MCF 10A (cell line): ENCODE measurements around the gene TTC9C. TPM values are rescaled to one million over a fixed set of nuclear protein-coding genes. Genes with fewer than 3 reads are reported as not detected.

Experiments used
- BruUV-seq: library from RNA; stranded (reverse); fragments of 400-500 nt; replicated peaks from 2 replicates; lab custom pipeline; 2021; lab: Mats Ljungman, UMichigan
- CTCF ChIA-PET: fragments of 300-600 bp; sonication (Branson Sonifier 250); formaldehyde crosslinking; extraction: SDS; loops from one replicate; lab custom pipeline; 2021; ENCODE audit warnings: antibody characterized with exemption, inconsistent platforms; lab: Yijun Ruan, JAX
- POLR2A ChIA-PET: fragments of 300-600, 350-650 bp; sonication (Branson Sonifier 250); formaldehyde crosslinking; extraction: SDS; loops from one replicate; lab custom pipeline; 2020; ENCODE audit warnings: antibody characterized with exemption, inconsistent platforms; lab: Yijun Ruan, JAX
- DNase-seq: peaks from one replicate; pipeline ENCODE4 v3.0.0-alpha.2; 2018; ENCODE audit not compliant: unreplicated experiment
- H3K27ac Mint-ChIP-seq: one replicate; pipeline ENCODE4 v1.8.0; 2022; ENCODE audit warnings: mild to moderate bottlenecking, low read depth, mixed read lengths; ENCODE audit not compliant: unreplicated experiment
- H3K27me3 Mint-ChIP-seq: one replicate; pipeline ENCODE4 v1.8.0; 2022; ENCODE audit warnings: mixed read lengths; ENCODE audit not compliant: insufficient read depth, unreplicated experiment
- H3K36me3 Mint-ChIP-seq: one replicate; pipeline ENCODE4 v1.8.0; 2022; ENCODE audit warnings: mild to moderate bottlenecking, moderate library complexity, mixed read lengths; ENCODE audit not compliant: insufficient read depth, unreplicated experiment
- H3K4me1 Mint-ChIP-seq: one replicate; pipeline ENCODE4 v1.8.0; 2022; ENCODE audit warnings: mixed read lengths; ENCODE audit not compliant: insufficient read depth, unreplicated experiment
- H3K4me3 Mint-ChIP-seq: one replicate; pipeline ENCODE4 v1.8.0; 2022; ENCODE audit warnings: mild to moderate bottlenecking, moderate library complexity, mixed read lengths; ENCODE audit not compliant: unreplicated experiment
- H3K9me3 Mint-ChIP-seq: one replicate; pipeline ENCODE4 v1.8.0; 2022; ENCODE audit warnings: mixed read lengths; ENCODE audit not compliant: unreplicated experiment
- intact Hi-C: fragments of 100-400 bp; cut with micrococcal nuclease; formaldehyde crosslinking; loops from 2 replicates; pipeline ENCODE4 v1.14.1; 2022
- total RNA-seq: library from RNA; stranded (reverse); gene quantifications from 2 replicates; pipeline ENCODE4 v1.2.3, GENCODE V29; 2022
- TF ChIP-seq, protein P1 (sequence below): fragments of 200-600 bp; IDR thresholded peaks from one replicate; pipeline ENCODE4 v1.8.0; 2022; ENCODE audit warnings: antibody characterized with exemption, mild to moderate bottlenecking; ENCODE audit not compliant: unreplicated experiment

TTC9C gene
- total RNA-seq, 1 experiment from 2014 or later: 27.3 TPM

DNA sequence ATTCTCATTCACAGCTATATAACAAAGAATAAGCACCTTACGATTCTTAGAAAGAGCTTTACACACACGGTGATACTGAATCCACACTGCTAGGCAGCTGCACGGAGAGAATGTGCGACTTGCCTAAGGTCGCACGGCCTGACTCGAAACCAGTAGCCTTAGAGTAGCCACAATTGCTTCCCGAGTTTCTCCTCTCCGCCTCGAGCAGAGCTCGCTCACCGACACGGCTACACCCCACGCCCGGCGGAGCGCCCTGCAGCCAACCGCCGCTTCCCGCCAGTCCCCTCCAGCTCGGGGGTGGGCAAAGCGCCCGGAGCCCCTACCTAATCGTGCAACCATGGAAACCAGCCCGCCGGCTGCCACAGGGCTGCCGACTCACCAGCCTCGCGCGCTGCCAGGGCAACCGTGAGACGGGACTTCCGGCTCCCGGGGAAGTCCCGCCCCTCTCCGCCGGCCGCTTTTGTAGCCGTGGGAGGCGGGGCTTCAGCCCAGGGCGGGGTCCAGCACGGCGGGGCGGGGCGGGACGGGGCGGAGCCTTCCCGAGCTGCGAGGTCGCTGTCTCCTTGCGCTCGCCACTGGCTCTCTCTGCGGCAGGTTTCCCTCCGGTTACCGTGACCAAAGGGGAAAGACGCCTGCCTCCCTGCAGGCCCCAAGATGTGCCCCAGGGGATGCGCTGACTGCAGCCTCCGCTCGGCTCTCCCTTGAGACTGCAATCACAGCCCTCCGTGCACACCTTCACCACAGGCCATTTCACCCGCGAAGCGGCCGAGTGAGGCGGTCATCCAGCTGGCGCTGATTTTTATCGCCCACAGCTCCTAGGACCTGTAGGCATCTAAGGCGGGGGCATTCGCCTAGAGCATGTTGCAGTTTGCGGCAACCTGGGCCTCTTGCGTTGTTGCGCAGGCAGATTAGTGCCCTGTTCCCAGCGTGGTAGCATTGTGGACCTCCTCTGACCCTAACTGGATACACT lies 22.1 kb upstream of the TTC9C start:
- no peaks in the 10 kb centered on the region for H3K9me3 Mint-ChIP-seq
- DNase-seq: peak; percentile 91
- TF ChIP-seq, protein P1, sequence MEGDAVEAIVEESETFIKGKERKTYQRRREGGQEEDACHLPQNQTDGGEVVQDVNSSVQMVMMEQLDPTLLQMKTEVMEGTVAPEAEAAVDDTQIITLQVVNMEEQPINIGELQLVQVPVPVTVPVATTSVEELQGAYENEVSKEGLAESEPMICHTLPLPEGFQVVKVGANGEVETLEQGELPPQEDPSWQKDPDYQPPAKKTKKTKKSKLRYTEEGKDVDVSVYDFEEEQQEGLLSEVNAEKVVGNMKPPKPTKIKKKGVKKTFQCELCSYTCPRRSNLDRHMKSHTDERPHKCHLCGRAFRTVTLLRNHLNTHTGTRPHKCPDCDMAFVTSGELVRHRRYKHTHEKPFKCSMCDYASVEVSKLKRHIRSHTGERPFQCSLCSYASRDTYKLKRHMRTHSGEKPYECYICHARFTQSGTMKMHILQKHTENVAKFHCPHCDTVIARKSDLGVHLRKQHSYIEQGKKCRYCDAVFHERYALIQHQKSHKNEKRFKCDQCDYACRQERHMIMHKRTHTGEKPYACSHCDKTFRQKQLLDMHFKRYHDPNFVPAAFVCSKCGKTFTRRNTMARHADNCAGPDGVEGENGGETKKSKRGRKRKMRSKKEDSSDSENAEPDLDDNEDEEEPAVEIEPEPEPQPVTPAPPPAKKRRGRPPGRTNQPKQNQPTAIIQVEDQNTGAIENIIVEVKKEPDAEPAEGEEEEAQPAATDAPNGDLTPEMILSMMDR: no peak
- ChIA-PET POLR2A (interaction anchor here (0.6 to 15.7 kb wide), 31 partner anchors 9 to 313 kb away, joined by 3 to 197 read pairs (median 4); partner anchors contain the start of genes B3GAT3, C11orf98, CSKMT and EEF1G), CTCF (interaction anchor here (0.6 to 7.0 kb wide), 6 partner anchors 13 to 1108 kb away, joined by 3 to 38 read pairs (median 3); no protein-coding TSS in a partner anchor)
- intact Hi-C loops: no loop called here
- H3K4me3 Mint-ChIP-seq: peak overlapping the region; percentile 92
- peak overlapping the region; percentile 94 for H3K27ac Mint-ChIP-seq
- H3K4me1 Mint-ChIP-seq: peaks cover 25% of the 10 kb centered on the region
- H3K36me3 Mint-ChIP-seq: peaks cover 43% of the 10 kb centered on the region
- BruUV-seq: no TSS peak
- H3K27me3 Mint-ChIP-seq: no peaks in the 10 kb centered on the region

DNA sequence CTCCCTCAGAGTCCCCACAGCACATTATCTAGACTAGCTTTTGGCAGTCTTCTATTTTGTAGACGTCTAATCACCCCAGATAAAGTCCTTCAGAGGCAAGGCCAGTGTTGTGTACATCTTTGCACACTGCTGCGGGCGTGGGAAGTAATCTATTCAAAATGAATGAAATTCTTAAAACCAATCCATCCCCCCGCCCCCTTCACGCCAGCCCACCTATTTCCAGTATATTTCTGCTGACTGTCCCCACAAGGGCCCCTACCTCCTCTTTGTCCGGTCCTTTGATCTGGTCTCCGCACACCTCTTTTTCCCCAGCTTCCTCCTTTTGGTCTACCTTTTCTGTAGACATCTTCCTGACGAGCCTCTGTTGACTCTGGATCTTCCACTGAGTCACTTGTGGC lies 21.4 kb upstream of the TTC9C start:
- intact Hi-C loops: no loop called here
- ChIA-PET CTCF (interaction anchor here (0.6 to 7.0 kb wide), 6 partner anchors 13 to 1130 kb away, joined by 3 to 38 read pairs (median 4); no protein-coding TSS in a partner anchor), POLR2A (interaction anchor here (1.0 to 15.7 kb wide), 11 partner anchors 15 to 137 kb away, joined by 3 to 197 read pairs (median 6); partner anchors contain the start of genes B3GAT3, HNRNPUL2, INTS5 and MTA2)
- no peak overlapping the region for H3K27ac Mint-ChIP-seq
- no TSS peak for BruUV-seq
- no peak for DNase-seq
- H3K36me3 Mint-ChIP-seq: peaks cover 44% of the 10 kb centered on the region
- H3K4me3 Mint-ChIP-seq: peak overlapping the region; percentile 58
- peaks cover 25% of the 10 kb centered on the region for H3K4me1 Mint-ChIP-seq
- TF ChIP-seq, protein P1: no peak
- H3K9me3 Mint-ChIP-seq: no peaks in the 10 kb centered on the region
- H3K27me3 Mint-ChIP-seq: no peaks in the 10 kb centered on the region

DNA sequence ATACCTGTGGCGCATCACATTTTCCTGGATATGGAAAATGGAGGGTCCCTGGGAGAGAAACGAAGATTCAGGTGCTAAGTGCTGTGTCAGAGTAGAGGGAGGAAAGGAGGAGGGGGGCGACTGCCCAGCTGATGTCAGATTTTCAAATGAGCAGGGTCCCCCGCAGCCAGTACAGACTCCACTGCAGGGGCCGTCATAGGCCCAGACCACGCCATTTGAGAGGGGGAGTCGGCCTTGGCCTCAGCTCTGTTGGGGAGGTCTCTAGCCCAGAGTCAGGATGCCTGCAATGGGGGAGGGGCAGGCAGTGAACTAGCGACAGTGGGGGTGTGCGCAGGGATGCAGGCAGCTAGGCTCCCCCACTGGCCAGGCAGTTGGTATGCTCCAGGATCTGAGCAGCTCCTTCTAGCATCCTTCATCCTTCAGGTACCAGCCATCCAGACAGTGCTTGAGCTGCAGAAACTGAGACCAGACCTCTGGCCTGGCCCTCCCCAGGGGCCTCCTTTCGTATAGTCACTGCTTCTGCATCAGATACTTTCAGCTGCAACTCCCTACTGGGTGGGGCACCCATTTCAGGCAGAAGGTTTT lies 20.9 kb upstream of the TTC9C start, which contains the start of the genes BSCL2 and GNG3:
Gene BSCL2, minus strand, starts transcription at position 148 of the 585 bp plus-strand sequence. CDS start 229 bp downstream, outside the sequence.
Gene GNG3, plus strand, starts transcription at position 400 of the 585 bp plus-strand sequence. CDS start 620 bp downstream, outside the sequence.
- intact Hi-C loops: no loop called here
- H3K9me3 Mint-ChIP-seq: no peaks in the 10 kb centered on the region
- H3K4me1 Mint-ChIP-seq: peaks cover 25% of the 10 kb centered on the region
- no peak for DNase-seq
- H3K27ac Mint-ChIP-seq: peak within 1 kb of the TSS; percentile 98
- ChIA-PET POLR2A (interaction anchor here (0.6 to 15.7 kb wide), 8 partner anchors 19 to 1338 kb away, joined by 3 to 197 read pairs (median 6); partner anchors contain the start of genes HNRNPUL2, INTS5, LBHD1 and TTC9C), CTCF (interaction anchor here (0.5 to 7.0 kb wide), 10 partner anchors 13 to 1564 kb away, joined by 3 to 38 read pairs (median 4); partner anchors contain the start of gene TMEM179B)
- H3K27me3 Mint-ChIP-seq: no peaks in the 10 kb centered on the region
- BruUV-seq: no TSS peak
- peak within 1 kb of the TSS; percentile 92 for H3K4me3 Mint-ChIP-seq
- TF ChIP-seq, protein P1: no peak
- H3K36me3 Mint-ChIP-seq: peaks cover 46% of the 10 kb centered on the region
